Mesothelial cell of epicardium (in vitro differentiated cells): ENCODE measurements around the gene CACNA1E. TPM values are rescaled to one million over a fixed set of nuclear protein-coding genes. Genes with fewer than 3 reads are reported as not detected.

Experiments used
- DNase-seq, 2 experiments: peaks; one replicate each; pipeline ENCODE4 v3.0.0; 2021; ENCODE audit warnings: low spot score in 2 of 2; ENCODE audit not compliant: unreplicated experiment in 2 of 2
- H3K27ac Mint-ChIP-seq: 2 replicates; pipeline ENCODE4 v1.8.0; 2021; ENCODE audit warnings: mixed read lengths
- H3K27me3 Mint-ChIP-seq: 2 replicates; pipeline ENCODE4 v1.8.0; 2021; ENCODE audit warnings: low read depth, mixed read lengths
- H3K36me3 Mint-ChIP-seq: 2 replicates; pipeline ENCODE4 v1.8.0; 2021; ENCODE audit warnings: mixed read lengths
- H3K4me1 Mint-ChIP-seq: 2 replicates; pipeline ENCODE4 v1.8.0; 2021; ENCODE audit warnings: mixed read lengths
- H3K4me3 Mint-ChIP-seq: 2 replicates; pipeline ENCODE4 v1.8.0; 2021; ENCODE audit warnings: mild to moderate bottlenecking, moderate library complexity, mixed read lengths
- H3K9me3 Mint-ChIP-seq: 2 replicates; pipeline ENCODE4 v1.8.0; 2021; ENCODE audit warnings: mixed read lengths
- total RNA-seq: library from RNA; stranded (reverse); gene quantifications from 3 replicates; pipeline ENCODE4 v1.2.1, GENCODE V29; 2021
- TF ChIP-seq, protein P1 (sequence below): fragments of 200-600 bp; sonication (generic); IDR thresholded peaks from one replicate; pipeline ENCODE4 v1.5.0; 2021; ENCODE audit warnings: antibody characterized with exemption; ENCODE audit not compliant: unreplicated experiment

The CACNA1E gene
- total RNA-seq, 1 donor from 2014 or later, result 0.60 TPM

- no peak overlapping the region for H3K27ac Mint-ChIP-seq
Observed at GRCh38 chr1:181680332-181680731, 197.0 kb downstream of the CACNA1E start.

DNA sequence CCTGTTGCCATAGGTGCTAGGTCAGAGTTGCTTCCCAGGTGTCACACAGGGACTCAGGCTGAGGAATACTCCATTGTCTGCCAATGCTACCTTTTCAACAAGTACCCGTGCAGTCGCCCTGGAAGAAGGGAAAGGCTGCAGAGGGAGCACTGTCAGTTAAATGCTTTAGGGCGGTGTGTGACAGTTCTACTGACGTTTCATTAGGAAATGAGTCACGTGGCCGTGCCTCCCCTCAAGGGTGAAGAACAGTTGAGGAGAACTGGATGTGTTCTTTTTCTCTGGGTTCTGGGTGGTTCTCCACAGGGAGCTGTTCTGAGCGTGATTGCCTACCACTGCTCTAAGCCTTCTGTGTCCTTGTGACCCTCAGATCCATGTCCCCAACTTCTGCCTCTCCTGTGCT, 197.6 kb downstream of the CACNA1E start:
- peaks cover 54% of the 10 kb centered on the region for H3K27me3 Mint-ChIP-seq
- no peak for DNase-seq
- no peaks in the 10 kb centered on the region for H3K9me3 Mint-ChIP-seq
- TF ChIP-seq, protein P1, sequence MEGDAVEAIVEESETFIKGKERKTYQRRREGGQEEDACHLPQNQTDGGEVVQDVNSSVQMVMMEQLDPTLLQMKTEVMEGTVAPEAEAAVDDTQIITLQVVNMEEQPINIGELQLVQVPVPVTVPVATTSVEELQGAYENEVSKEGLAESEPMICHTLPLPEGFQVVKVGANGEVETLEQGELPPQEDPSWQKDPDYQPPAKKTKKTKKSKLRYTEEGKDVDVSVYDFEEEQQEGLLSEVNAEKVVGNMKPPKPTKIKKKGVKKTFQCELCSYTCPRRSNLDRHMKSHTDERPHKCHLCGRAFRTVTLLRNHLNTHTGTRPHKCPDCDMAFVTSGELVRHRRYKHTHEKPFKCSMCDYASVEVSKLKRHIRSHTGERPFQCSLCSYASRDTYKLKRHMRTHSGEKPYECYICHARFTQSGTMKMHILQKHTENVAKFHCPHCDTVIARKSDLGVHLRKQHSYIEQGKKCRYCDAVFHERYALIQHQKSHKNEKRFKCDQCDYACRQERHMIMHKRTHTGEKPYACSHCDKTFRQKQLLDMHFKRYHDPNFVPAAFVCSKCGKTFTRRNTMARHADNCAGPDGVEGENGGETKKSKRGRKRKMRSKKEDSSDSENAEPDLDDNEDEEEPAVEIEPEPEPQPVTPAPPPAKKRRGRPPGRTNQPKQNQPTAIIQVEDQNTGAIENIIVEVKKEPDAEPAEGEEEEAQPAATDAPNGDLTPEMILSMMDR, result no peak
- H3K4me1 Mint-ChIP-seq, result no peaks in the 10 kb centered on the region
- H3K27ac Mint-ChIP-seq, result no peak overlapping the region
- H3K36me3 Mint-ChIP-seq, result no peaks in the 10 kb centered on the region
- H3K4me3 Mint-ChIP-seq, result no peak overlapping the region

More at GRCh38 chr1:181680332-181680731, 197.0 kb downstream of the CACNA1E start:
- Mint-ChIP-seq H3K27me3 (peaks cover 55% of the 10 kb centered on the region), H3K4me3 (no peak overlapping the region), H3K36me3 (no peaks in the 10 kb centered on the region), H3K4me1 (no peaks in the 10 kb centered on the region), H3K9me3 (no peaks in the 10 kb centered on the region)
- DNase-seq, result no peak
- TF ChIP-seq, protein P1, result no peak

DNA sequence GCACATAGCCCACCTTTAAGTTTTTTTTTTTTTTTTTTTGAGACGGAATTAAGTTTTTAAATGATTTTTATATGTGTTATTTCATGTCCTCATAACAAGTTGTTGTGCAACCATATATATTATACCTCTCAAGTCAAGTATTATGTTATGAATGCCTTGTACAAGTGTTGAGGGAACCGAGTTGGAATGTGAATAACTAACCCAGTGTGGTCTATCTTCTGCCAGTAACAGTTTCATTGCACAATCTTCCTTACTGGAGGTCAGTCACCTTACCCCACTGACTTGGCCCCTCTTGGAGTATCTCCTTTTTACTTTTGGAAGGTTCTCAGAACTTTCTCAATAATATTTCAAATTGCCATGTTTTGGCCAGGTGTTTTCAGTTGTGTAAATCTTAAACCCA, 201.9 kb downstream of the CACNA1E start:
- H3K36me3 Mint-ChIP-seq, result no peaks in the 10 kb centered on the region
- peaks cover 28% of the 10 kb centered on the region for H3K27me3 Mint-ChIP-seq
- no peaks in the 10 kb centered on the region for H3K4me1 Mint-ChIP-seq
- H3K4me3 Mint-ChIP-seq, result no peak overlapping the region
- DNase-seq, result no peak
- TF ChIP-seq, protein P1, result no peak
- H3K9me3 Mint-ChIP-seq, result peaks cover 7% of the 10 kb centered on the region
- no peak overlapping the region for H3K27ac Mint-ChIP-seq

GRCh38 chr1:181701891-181702290, 218.6 kb downstream of the CACNA1E start:
- H3K27ac Mint-ChIP-seq, result no peak overlapping the region
- H3K9me3 Mint-ChIP-seq, result no peaks in the 10 kb centered on the region
- H3K36me3 Mint-ChIP-seq, result no peaks in the 10 kb centered on the region
- no peak overlapping the region for H3K4me3 Mint-ChIP-seq
- peaks cover 29% of the 10 kb centered on the region for H3K27me3 Mint-ChIP-seq
- no peaks in the 10 kb centered on the region for H3K4me1 Mint-ChIP-seq
- TF ChIP-seq, protein P1, result no peak
- no peak for DNase-seq

DNA sequence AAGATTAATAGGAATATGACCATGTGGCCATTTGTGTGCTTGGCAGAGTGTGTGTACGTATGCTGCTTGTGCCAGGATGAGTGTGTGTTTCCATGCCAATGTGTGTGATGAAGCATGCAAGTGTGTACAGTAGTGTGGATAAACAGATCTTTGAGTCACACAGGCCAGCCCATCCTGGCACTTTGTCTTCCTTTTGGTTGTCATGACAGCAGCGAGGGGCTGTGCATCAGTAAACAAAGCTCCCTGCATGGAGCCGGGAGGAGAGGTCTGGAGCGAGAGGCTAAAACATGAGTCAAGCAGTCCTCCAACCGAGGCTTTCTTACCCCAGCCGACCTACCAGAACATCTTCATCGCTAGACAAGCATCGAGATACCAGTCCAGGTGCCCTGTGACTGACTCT, 221.2 kb downstream of the CACNA1E start:
- H3K4me3 Mint-ChIP-seq, result no peak overlapping the region
- TF ChIP-seq, protein P1, result no peak
- DNase-seq, result no peak
- peaks cover 23% of the 10 kb centered on the region for H3K27me3 Mint-ChIP-seq
- H3K36me3 Mint-ChIP-seq, result no peaks in the 10 kb centered on the region
- no peaks in the 10 kb centered on the region for H3K9me3 Mint-ChIP-seq
- H3K4me1 Mint-ChIP-seq, result no peaks in the 10 kb centered on the region
- no peak overlapping the region for H3K27ac Mint-ChIP-seq

GRCh38 chr1:181711820-181712219, 228.5 kb downstream of the CACNA1E start:
- TF ChIP-seq, protein P1, result no peak

More at GRCh38 chr1:181711820-181712219, 228.5 kb downstream of the CACNA1E start:
- H3K4me1 Mint-ChIP-seq, result no peaks in the 10 kb centered on the region
- no peak overlapping the region for H3K4me3 Mint-ChIP-seq
- no peak for DNase-seq
- no peaks in the 10 kb centered on the region for H3K36me3 Mint-ChIP-seq
- H3K27me3 Mint-ChIP-seq, result peaks cover 10% of the 10 kb centered on the region
- no peak overlapping the region for H3K27ac Mint-ChIP-seq
- H3K9me3 Mint-ChIP-seq, result no peaks in the 10 kb centered on the region
